Heart left ventricle (tissue), 16 donors: Measurements from ENCODE around the gene MRPL33. TPM values are rescaled to one million over a fixed set of nuclear protein-coding genes. Genes with fewer than 3 reads are reported as not detected.

ENCODE experiments used
- ATAC-seq, 4 donors: fragments of 200-7000 bp; cut with Tn5 transposase; one replicate each; pipeline ENCODE4 v1.9.1; 2020 to 2022; ENCODE audit warnings: moderate library complexity in 4 of 4, mild to moderate bottlenecking in 3 of 4, moderate number of reproducible peaks in 1 of 4
- DNase-seq, 5 donors: peaks; one replicate each; pipeline ENCODE4 v3.0.0-alpha.2; 2020
- H3K27ac ChIP-seq, 12 donors: fragments of 200-600 bp; sonication (generic) in 4 of 12; one replicate each; pipeline versions ENCODE4 v1.5.0 to v1.8.0; 2016 to 2022; ENCODE audit warnings: mild to moderate bottlenecking in 2 of 12
- H3K27me3 ChIP-seq, 9 donors: fragments of 200-600 bp; sonication (generic) in 2 of 9; one replicate each; pipeline versions ENCODE4 v1.5.1 to v1.8.0; 2016 to 2022; ENCODE audit warnings: mild to moderate bottlenecking in 3 of 9
- H3K36me3 ChIP-seq, 9 donors: fragments of 200-600 bp; sonication (generic) in 2 of 9; one replicate each; pipeline versions ENCODE4 v1.5.0 to v1.8.0; 2018 to 2022; ENCODE audit warnings: mild to moderate bottlenecking in 2 of 9
- H3K4me1 ChIP-seq, 12 donors: fragments of 200-600 bp; sonication (generic) in 4 of 12; one replicate each; pipeline versions ENCODE4 v1.5.0 to v1.8.0; 2016 to 2022; ENCODE audit warnings: mild to moderate bottlenecking in 3 of 12
- H3K4me3 ChIP-seq, 12 donors: fragments of 200-600 bp; sonication (generic) in 4 of 12; one replicate each; pipeline versions ENCODE4 v1.5.0 to v1.8.0; 2017 to 2022; ENCODE audit warnings: mild to moderate bottlenecking in 9 of 12, moderate library complexity in 4 of 12
- H3K9me3 ChIP-seq, 12 donors: fragments of 200-600 bp; sonication (generic) in 4 of 12; one replicate each; pipeline versions ENCODE4 v1.5.0 to v1.8.0; 2016 to 2022; ENCODE audit warnings: mild to moderate bottlenecking in 1 of 12
- CTCF ChIP-seq, 12 donors: fragments of 200-600 bp; sonication (generic) in 4 of 12; IDR thresholded peaks; one replicate each; pipeline versions ENCODE4 v1.5.0 to v1.8.0; 2018 to 2022; ENCODE audit warnings: antibody characterized with exemption in 12 of 12, mild to moderate bottlenecking in 5 of 12
- POLR2A ChIP-seq, 2 donors: fragments of 450-650 bp; IDR thresholded peaks; one replicate each; pipeline ENCODE4 v1.6.1; 2017; ENCODE audit warnings: antibody characterized with exemption in 2 of 2, mild to moderate bottlenecking in 2 of 2, moderate library complexity in 2 of 2
- WGBS, 4 donors: extraction: QIAGEN DNeasy Blood & Tissue Kit in 2 of 4; methylation state at CpG; one replicate each; pipeline versions ENCODE4 v1.1.5 to v1.1.7; 2013 to 2018; 5-methylcytosine and 5-hydroxymethylcytosine counted together
- intact Hi-C, 10 donors: fragments of 100-400 bp; cut with DNase I; formaldehyde crosslinking; loops; one replicate each; pipeline versions ENCODE4 v1.11.1 to v1.14.2; 2022
- polyA plus RNA-seq, 2 donors: library from polyadenylated mRNA; stranded (reverse); fragments of 200-250 nt; gene quantifications; one replicate each; pipeline ENCODE4 v1.2.3, GENCODE V29; 2013
- total RNA-seq, 9 donors: library from RNA; depleted of rRNA in 2 of 9; stranded (reverse); fragments of >200 nt in 2 of 9; fragmentation: NEBNext Ultra II Directional in 3 of 9; extraction: Animal tissue kit (Norgen Biotek cat#: 25700) in 3 of 9; gene quantifications; one replicate each; pipeline versions ENCODE4 v1.1.0 to v1.2.4, GENCODE V29; 2016 to 2023
- donor health status: ischemic (EF 13 %, LVEDD 7.1; RV severe dilation, severe dysfunction).
- donor health status: healthy with polysubstance abuse.
- donor health status: DM: no; HTN: yes; CAD: no.
- donor health status: DM: no; HTN: no; CAD: no.
- donor health status: ischemic (EF 25% LVEDD 6.9; RV normal size, moderate dysfunction).
- donor health status: ischemic (EF 25% LVEDD 5.7; RV mildly dilated, moderate dysfunction).
- donor health status: healthy.
- donor health status: DM: yes; HTN: yes; CAD: no.
- donor health status: ischemic (EF 35%, LVEDD 5.7; RV mildly dilated, moderate dysfunction).
- donor health status: nonischemic (EF 11% LVEDD 7.7; RV severe dilation, severe dysfunction).
- donor health status: DM: yes; HTN: yes; CAD: no.
- donor health status: PGD.
- donor health status: ischemic (EF 29% LVEDD 5.4; RV normal size, mild dysfunction).
- donor health status: nonischemic (EF 23%, LVEDD 6.1; RV moderate dilation, normal function).

Gene MRPL33
- total and polyA plus RNA-seq, 11 donors, result 163 to 901 (median 305) TPM

DNA sequence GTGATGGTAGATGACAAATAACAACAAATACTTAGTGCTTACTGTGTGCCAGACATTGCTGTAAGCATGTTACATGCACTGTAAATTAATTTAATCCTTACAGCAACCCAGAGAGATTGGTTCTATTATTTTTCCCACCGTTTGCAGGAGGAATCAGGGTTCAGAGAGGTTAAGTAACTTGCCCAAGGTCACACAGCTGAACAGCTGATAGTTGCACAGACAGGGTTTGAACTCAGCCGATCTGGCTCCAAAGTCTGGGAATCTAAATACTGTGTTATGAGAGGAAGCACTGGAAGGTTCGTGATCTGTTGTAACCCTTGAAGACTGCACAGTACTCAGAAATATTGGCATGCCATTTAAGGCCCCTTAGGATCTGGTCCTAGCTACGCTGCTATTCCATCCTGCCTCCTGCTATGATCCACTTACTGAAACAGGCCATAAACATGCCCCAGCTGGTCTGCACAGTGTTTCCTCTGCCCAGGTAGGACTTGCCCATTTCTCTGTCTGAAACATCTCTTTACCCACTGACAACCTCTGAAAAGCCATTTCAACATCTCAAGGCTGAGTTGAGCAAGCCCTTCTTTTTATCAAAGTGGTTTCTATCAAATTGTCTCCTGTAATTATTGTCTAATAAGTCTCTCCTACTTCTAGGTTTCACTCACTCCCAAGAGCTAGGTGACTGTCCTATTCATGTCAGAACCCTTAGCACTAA lies 40.4 kb upstream of the MRPL33 start:
- DNase-seq, result no peak
- WGBS, 4 donors, result 60 to 76% (median 65%) methylated on average over 4 of the region's 4 CpGs
- peak overlapping the region in 11 of 12 donors; percentile 31 to 86 (median 61) for H3K27ac ChIP-seq
- intact Hi-C loops, result no loop called here
- ATAC-seq, result no peak
- H3K36me3 ChIP-seq, result no peaks in the 10 kb centered on the region
- no peak for TF ChIP-seq POLR2A (IDR thresholded peaks at IDR 0.05)
- TF ChIP-seq CTCF (IDR thresholded peaks at IDR 0.05), result no peak
- H3K9me3 ChIP-seq, result no peaks in the 10 kb centered on the region
- peaks cover 10 to 58% (median 41%) of the 10 kb centered on the region in 12 donors for H3K4me1 ChIP-seq
- H3K4me3 ChIP-seq, result no peak overlapping the region
- H3K27me3 ChIP-seq, result no peaks in the 10 kb centered on the region

GRCh38 chr2:27734305-27734704 lies 37.2 kb upstream of the MRPL33 start:
- ATAC-seq, result no peak
- peaks cover 0 to 3% (median 0%) of the 10 kb centered on the region in 12 donors for H3K9me3 ChIP-seq
- no peak for TF ChIP-seq CTCF (IDR thresholded peaks at IDR 0.05)
- TF ChIP-seq POLR2A (IDR thresholded peaks at IDR 0.05), result no peak
- peak overlapping the region in 1 of 12 donors; percentile 56 for H3K4me3 ChIP-seq
- H3K36me3 ChIP-seq, result no peaks in the 10 kb centered on the region
- H3K27me3 ChIP-seq, result no peaks in the 10 kb centered on the region
- no peak for DNase-seq
- H3K4me1 ChIP-seq, result peaks cover 21 to 58% (median 46%) of the 10 kb centered on the region in 12 donors
- H3K27ac ChIP-seq, result peak overlapping the region in 6 of 12 donors; percentile 87 to 94 (median 92)
- intact Hi-C loops, result no loop called here
- WGBS, 4 donors, result 89 to 96% (median 92%) methylated on average over 1 of the region's 1 CpG

GRCh38 chr2:27735263-27735904 lies 36.1 kb upstream of the MRPL33 start:
- no peaks in the 10 kb centered on the region for H3K36me3 ChIP-seq
- whole genome bisulfite sequencing, 4 donors, result 2 to 4% (median 3%) methylated on average over 24 to 51 of the region's 51 CpGs
- H3K27ac ChIP-seq, result peak overlapping the region; percentile 60 to 94 (median 86)
- H3K4me3 ChIP-seq, result peak overlapping the region; percentile 29 to 68 (median 56)
- H3K9me3 ChIP-seq, result peaks cover 0 to 5% (median 0%) of the 10 kb centered on the region in 12 donors
- peak in 1 of 2 donors; percentile 61 for TF ChIP-seq POLR2A (IDR thresholded peaks at IDR 0.05)
- TF ChIP-seq CTCF (IDR thresholded peaks at IDR 0.05), result peak in 1 of 12 donors; percentile 16
- H3K4me1 ChIP-seq, result peaks cover 14 to 47% (median 35%) of the 10 kb centered on the region in 12 donors
- H3K27me3 ChIP-seq, result no peaks in the 10 kb centered on the region
- intact Hi-C loops, result loop anchor here in 2 of 10 donors (1.0 to 5.0 kb wide), 2 partner anchors 62 to 656 kb away; no protein-coding TSS in a partner anchor
- DNase-seq, result peak; percentile 87 to 95 (median 89)
- peak; percentile 74 to 96 (median 94) for ATAC-seq
